Thoracic aorta (tissue), 2 donors: Measurements from ENCODE around the gene GGN. TPM values are rescaled to one million over a fixed set of nuclear protein-coding genes. Genes with fewer than 3 reads are reported as not detected.
"Not testable (repeated sequence)": the region's sequence is repeated elsewhere in the genome, so short reads cannot be mapped to it uniquely, and the experiment has no call there.

Experiments
- ATAC-seq: fragments of 150-250 bp; one replicate; pipeline ENCODE4 v1.8.0; 2017; ENCODE audit warnings: low read depth; ENCODE audit not compliant: insufficient number of reproducible peaks, low FRiP score
- DNase-seq: peaks from one replicate; pipeline ENCODE4 v3.0.0-alpha.2; 2020; ENCODE audit warnings: low spot score
- H3K27ac ChIP-seq, 2 donors: fragments of 200-600 bp; sonication (generic); 1 replicate in 1 of 2; 2 replicates in 1 of 2; pipeline ENCODE4 v1.5.1; 2016; ENCODE audit warnings: mild to moderate bottlenecking in 2 of 2, moderate library complexity in 2 of 2
- H3K27me3 ChIP-seq: fragments of 200-600 bp; sonication (generic); replicated peaks from 2 replicates; pipeline ENCODE4 v1.6.0; 2016; ENCODE audit warnings: mild to moderate bottlenecking; ENCODE audit not compliant: insufficient read depth
- H3K36me3 ChIP-seq: fragments of 200-600 bp; sonication (generic); one replicate; pipeline ENCODE4 v1.5.1; 2016
- H3K4me1 ChIP-seq, 2 donors: fragments of 200-600 bp; sonication (generic); 1 replicate in 1 of 2; 2 replicates in 1 of 2; pipeline versions ENCODE4 v1.5.1 to v1.6.0; 2016; ENCODE audit warnings: low read depth in 2 of 2, mild to moderate bottlenecking in 1 of 2; ENCODE audit not compliant: control insufficient read depth in 1 of 2
- H3K4me3 ChIP-seq: fragments of 200-600 bp; sonication (generic); 2 replicates; pipeline ENCODE4 v1.5.1; 2016; ENCODE audit warnings: mild to moderate bottlenecking
- H3K9me3 ChIP-seq: fragments of 200-600 bp; sonication (generic); 2 replicates; pipeline ENCODE4 v1.5.1; 2016
- CTCF ChIP-seq: fragments of 200-600 bp; sonication (generic); IDR thresholded peaks from one replicate; pipeline ENCODE4 v1.5.1; 2019; ENCODE audit warnings: antibody characterized with exemption
- total RNA-seq, 2 donors: library from RNA; depleted of rRNA; stranded (reverse); fragments of >200 nt; gene quantifications; one replicate each; pipeline versions ENCODE4 v1.1.0 to v1.2.3, GENCODE V29; 2016

Gene GGN
- total RNA-seq, 2 donors from 2014 or later: 1.5 to 6.0 TPM

GRCh38 chr19:38417544-38418506 is 30.0 kb upstream of the GGN start:
- no peak for TF ChIP-seq CTCF
- Histone ChIP-seq H3K27ac (no peak overlapping the region), H3K4me3 (peak overlapping the region; percentile 53), H3K9me3 (no peaks in the 10 kb centered on the region), H3K4me1 (peaks cover 3 to 8% of the 10 kb centered on the region in 2 donors), H3K36me3 (no peaks in the 10 kb centered on the region), H3K27me3 (no peaks in the 10 kb centered on the region)
- ATAC-seq (no peak), DNase-seq (no peak)

GRCh38 chr19:38417146-38417543 is 29.3 kb upstream of the GGN start:
- Histone ChIP-seq H3K4me3 (no peak overlapping the region), H3K4me1 (peaks cover 3 to 8% of the 10 kb centered on the region in 2 donors), H3K27me3 (no peaks in the 10 kb centered on the region), H3K9me3 (no peaks in the 10 kb centered on the region), H3K36me3 (no peaks in the 10 kb centered on the region), H3K27ac (no peak overlapping the region)
- ATAC-seq: no peak
- TF ChIP-seq CTCF: no peak
- DNase-seq: no peak

- Histone ChIP-seq H3K4me3 (no peak overlapping the region), H3K27ac (no peak overlapping the region), H3K9me3 (no peaks in the 10 kb centered on the region), H3K4me1 (peaks cover 3 to 8% of the 10 kb centered on the region in 2 donors), H3K36me3 (no peaks in the 10 kb centered on the region), H3K27me3 (no peaks in the 10 kb centered on the region)
- ATAC-seq (no peak), DNase-seq (no peak)
- no peak for TF ChIP-seq CTCF
Observed at GRCh38 chr19:38413416-38413815, 25.6 kb upstream of the GGN start.

GRCh38 chr19:38412961-38413360 is 25.1 kb upstream of the GGN start:
- Histone ChIP-seq H3K27ac (no peak overlapping the region), H3K27me3 (no peaks in the 10 kb centered on the region), H3K4me1 (peaks cover 3 to 5% of the 10 kb centered on the region in 2 donors), H3K4me3 (no peak overlapping the region), H3K9me3 (no peaks in the 10 kb centered on the region), H3K36me3 (no peaks in the 10 kb centered on the region)
- no peak for TF ChIP-seq CTCF
- DNase-seq: no peak
- no peak for ATAC-seq

- ATAC-seq (no peak), DNase-seq (no peak)
- no peaks in the 10 kb centered on the region for H3K27me3 ChIP-seq
- H3K36me3 ChIP-seq: no peaks in the 10 kb centered on the region
- H3K4me3 ChIP-seq: no peak overlapping the region
- no peak overlapping the region for H3K27ac ChIP-seq
- no peaks in the 10 kb centered on the region for H3K9me3 ChIP-seq
- H3K4me1 ChIP-seq: no peaks in the 10 kb centered on the region
- no peak for TF ChIP-seq CTCF
Observed at GRCh38 chr19:38412491-38412890, 24.7 kb upstream of the GGN start.

GRCh38 chr19:38411898-38412297 is 24.1 kb upstream of the GGN start:
- ATAC-seq: not testable (repeated sequence)

More at GRCh38 chr19:38411898-38412297, 24.1 kb upstream of the GGN start:
- H3K27ac ChIP-seq, DNase-seq, H3K27me3 ChIP-seq, H3K9me3 ChIP-seq, H3K4me1 ChIP-seq, H3K4me3 ChIP-seq, H3K36me3 ChIP-seq: not testable (repeated sequence)
